ENCODE measurements around the gene NHSL2. TPM values are rescaled to one million over a fixed set of nuclear protein-coding genes. Genes with fewer than 3 reads are reported as not detected.
"Not testable (repeated sequence)": the region's sequence is repeated elsewhere in the genome, so short reads cannot be mapped to it uniquely, and the experiment has no call there.

Gene NHSL2
- polyA plus RNA-seq, 1 donor: 8.2 TPM

DNA sequence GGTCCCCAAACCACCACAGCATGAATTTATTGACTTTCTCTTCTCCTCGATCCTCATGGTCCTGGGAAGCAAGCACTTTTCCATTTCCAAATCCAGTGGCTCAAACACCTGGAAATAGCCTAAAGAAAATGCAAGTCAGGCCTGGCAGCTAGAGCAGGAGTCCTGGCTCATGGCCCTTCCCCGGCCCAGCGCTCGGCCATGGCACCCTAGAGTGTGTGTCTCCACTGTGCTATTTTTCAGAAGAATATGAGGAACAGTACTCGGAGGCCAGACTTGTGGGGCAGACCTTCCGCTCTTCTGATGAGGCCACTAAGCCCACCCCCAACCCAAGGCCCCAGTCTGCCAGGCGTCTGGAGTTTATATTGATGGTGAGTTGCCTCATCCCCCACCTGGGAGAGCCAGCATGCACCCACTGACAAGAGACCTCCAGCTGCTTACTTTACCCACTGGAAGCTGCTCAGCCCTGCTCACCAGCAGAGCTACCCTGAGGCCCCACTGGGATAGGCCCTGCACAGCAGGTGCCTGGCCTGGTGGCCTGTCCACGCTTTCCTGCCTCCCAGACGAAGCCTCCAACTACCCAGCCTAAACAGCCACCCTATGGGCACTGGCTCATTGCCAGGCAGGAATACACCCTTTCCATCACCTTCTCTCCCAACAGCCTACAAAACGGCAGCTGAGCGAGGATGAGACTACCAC is 223.4 kb downstream of the NHSL2 start:
- DNase-seq: no peak

DNA sequence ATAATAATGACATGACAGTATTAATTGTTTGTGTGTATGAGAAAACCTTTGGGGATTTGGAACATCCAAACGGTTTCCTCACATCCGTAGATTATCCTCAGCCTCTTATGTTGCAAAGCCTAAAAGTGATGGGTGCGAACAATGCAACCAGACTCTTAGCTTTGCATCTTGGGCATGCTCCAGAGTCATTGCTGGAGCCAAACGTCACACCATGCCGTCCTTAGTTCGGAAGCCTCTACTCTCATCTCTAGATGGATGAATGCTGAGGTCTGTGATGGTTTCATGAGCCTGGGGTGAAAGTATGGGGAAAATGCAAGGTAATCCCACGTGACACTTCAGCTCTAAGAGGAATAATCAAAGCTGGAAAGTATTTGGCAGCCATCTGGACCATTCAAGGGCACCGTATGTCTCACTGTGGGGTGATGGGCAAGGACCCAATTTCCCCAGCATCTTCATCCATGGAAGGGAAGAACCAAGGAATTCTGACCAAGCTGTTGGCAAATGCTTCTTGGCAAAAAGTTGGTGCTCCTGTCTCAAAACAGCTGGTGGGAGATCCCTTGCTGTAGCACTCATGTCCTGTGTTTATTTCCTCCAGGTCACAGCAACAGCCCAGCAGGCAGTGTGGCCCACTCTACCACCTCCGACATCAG is 227.3 kb downstream of the NHSL2 start:
- DNase-seq: no peak

DNA sequence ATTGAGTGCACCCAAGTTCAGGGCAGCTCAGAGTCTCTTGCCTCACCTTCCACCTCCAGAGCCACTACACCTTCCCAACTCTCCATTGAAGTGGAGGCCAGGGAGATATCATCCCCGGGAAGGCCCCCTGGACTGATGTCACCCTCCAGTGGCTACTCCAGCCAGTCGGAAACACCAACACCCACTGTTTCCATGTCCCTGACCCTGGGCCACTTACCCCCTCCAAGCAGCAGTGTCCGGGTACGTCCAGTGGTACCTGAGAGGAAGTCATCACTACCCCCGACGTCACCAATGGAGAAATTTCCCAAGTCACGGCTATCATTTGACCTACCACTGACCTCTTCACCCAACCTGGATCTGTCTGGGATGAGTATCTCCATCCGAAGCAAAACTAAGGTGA is 228.9 kb downstream of the NHSL2 start:
- no peak for DNase-seq

DNA sequence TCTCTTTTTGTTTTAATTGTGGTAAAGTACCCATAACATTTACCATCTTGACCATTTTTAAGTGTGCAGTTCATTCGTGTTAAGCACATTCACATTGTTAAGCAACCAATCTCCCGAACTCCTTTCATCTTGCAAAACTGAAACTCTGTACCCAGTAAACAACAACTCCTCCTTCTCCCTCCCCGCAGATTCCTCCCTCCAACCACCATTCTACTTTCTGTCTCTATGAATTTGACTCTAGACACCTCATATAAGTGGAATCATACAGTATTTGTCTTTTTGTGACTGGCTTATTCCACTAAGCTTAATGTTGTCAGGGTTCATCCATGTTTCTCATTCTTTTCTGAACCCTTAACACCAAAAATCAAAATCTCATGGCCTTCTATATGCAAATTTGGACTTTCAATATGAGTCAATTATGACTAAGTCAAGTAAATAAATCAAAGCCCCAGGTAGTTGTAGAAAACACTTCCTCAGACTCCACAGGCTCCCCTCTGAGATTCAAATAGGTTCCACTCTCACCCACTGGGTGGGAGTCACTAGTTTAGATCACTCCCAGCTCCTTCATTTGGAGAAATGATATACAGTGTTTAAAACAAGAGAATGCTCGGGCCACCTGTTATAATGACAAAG is 230.8 kb downstream of the NHSL2 start:
- no peak for DNase-seq

DNA sequence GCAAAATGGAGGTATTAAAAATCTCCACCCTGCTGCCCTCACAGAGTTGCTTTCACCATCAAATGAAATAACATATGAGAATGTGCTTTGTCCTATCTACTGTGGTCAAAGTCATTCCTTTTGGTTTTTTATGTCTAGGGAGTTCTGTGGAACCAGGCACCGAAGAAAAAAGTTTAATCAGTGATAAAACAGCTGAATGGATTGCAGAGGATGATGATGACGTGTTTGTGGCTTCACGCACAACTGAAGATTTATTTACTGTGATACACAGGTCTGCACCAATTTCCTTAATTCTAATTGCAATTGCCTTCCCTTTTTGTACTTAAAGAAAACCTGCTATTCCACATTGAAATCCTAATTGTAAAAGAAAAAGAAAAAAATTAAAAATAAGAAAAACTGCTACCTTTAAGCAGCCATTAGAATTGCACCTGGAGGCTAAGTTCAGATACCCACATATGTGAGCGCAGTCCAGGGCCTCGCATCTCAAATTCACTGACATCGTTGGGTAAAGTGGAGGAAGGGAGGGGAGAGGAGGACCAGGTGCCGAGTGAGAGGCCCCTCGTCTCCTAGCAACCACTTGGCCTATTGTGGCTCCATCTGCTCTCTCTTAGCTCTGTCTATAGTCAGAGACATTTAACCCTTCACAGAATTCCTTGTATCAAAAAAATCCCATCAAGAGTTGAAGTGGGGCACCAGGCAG is 231.6 kb downstream of the NHSL2 start:
- peak; percentile 67 for DNase-seq

DNA sequence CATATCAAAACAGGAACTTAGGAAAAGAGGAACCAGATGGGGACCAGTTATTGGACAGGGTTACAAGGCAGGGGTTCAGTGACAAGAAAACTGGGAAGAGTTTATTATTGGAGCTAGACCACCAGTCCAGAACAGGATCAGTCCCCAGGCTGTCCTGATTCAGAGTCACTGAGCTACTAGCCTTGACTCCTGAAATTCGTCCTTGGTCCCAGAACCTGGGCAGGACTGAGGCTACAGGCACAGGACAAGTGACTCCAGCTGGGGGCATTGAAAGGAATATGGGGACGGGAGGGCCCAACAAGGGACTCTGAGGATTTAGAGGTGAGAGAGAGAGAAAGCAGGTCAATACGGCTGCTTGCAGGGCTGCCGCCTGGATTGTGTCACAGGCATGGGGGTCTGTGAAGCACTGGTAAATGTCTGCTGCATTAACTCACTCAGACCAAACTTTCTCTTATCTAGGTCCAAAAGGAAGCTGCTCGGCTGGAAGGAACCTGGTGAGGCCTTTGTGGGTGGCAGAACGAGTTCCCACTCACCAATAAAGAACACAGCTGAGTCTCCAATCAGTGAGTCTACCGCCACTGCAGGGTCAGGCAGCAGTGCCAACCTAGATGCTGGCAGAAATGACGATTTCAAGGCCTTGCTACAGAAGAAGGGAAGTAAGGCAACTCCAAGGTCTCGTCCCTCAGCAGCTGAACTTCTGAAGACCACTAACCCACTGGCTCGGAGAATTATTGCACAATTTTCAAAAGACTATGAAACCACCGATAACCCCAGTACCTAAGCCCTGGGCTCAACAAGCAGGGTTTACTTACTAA is 232.4 kb downstream of the NHSL2 start:
- DNase-seq: no peak

DNA sequence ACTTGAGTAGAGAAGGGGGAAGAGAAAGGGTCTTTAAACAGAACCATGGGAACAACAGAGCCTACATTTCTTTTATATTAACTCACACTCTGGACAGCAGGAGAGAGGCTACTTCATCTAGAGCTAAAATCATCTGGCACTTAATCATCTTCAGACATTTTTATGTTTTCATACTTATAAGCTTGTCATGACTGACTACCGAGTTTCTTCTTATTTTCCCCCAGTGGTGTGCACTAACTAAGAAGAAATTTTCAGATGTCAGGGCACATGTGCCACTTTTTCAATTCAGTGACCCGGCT is 232.9 kb downstream of the NHSL2 start:
- DNase-seq: no peak

DNA sequence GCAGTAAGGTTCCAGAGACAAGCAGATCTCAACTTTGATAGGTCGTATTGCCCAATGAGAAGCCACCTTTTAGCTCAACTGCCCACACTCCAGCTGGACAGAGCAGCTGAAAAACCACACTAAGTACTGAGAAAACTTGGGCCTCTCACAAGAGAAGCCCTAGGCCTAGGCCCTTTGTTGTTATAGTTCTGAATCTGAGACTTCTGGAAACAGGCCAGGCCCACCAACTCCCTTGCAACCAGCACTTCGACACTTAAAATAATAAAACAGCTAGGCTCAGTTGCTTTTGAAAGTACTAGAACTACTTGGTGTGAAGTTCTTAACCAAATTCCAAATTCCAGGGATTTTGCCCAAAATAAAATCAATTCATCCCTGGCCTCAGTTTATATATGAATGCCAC is 234.5 kb downstream of the NHSL2 start:
- no peak for DNase-seq

DNA sequence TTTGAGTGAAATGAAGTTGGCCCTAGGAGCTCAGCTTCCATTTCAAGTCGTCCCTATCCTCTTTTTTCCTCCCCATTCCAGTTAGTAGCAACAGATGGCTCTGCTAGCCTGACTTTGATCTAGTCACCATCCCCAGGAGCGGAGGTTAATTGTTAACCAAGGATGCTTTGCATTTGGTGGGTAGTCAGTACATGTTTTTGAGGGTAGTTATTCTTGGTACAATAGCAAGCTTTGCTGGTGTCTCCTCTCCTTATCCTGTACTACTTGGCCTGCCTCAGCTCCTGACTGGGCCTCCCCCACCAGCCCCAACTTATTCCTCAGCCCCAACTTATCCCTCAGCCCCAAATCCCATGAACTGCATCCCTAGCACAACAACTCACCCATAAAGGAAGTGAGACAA is 235.9 kb downstream of the NHSL2 start:
- DNase-seq: no peak

DNA sequence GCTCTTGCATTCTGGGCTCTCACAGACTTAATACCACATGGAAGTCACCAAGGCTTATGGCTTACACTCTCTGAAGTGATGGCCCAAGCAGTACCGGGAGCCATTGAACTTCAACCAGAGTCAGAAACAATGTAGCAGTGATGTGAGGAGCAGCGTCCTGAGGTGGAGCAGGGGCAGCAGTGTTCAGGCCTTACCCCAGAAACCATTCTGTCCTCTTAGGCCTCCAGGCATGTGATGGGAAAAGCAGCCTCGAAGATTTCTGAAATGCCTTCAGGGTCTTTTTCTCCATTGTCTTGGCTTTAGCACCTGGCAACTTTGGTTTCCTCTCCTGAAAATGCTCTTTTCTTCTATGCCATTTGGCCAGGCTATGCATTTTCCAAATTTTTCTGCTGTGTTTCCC is 248.1 kb downstream of the NHSL2 start:
- DNase-seq: no peak

DNA sequence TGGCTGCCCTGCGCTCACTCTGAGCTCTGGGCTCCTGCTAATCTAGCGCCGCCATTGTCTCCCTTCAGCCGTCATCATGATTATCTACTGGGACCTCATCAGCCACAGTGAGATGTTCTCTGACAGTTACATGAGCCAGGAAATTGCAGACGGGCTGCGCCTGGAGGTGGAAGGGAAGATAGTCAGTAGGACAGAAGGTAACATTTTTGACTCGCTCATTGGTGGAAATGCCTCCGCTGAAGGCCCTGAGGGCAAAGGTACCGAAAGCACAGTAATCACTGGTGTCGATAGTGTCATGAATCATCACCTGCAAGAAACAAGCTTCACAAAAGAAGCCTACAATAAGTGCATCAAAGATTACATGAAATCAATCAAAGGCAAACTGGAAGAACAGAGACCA is 249.1 kb downstream of the NHSL2 start:
- DNase-seq: no peak

DNA sequence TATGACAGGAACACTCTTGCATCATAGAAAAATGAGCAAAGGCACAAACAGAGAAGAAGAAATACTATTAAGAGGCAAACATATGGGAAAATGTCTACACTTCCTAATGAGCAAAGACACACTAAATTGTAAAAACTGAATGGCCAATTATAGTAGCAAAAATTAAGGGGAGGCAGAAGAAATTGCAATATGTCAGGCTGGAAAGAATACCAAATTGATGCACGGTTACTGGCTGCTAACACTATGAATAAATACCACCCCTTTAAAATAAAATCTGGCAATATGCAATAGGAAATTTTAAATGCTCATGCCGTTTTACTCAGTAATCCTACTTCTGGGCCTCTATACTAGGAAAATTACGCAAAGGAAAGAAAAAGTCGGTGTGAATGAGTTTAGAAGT is 254.9 kb downstream of the NHSL2 start:
- DNase-seq: no peak

DNA sequence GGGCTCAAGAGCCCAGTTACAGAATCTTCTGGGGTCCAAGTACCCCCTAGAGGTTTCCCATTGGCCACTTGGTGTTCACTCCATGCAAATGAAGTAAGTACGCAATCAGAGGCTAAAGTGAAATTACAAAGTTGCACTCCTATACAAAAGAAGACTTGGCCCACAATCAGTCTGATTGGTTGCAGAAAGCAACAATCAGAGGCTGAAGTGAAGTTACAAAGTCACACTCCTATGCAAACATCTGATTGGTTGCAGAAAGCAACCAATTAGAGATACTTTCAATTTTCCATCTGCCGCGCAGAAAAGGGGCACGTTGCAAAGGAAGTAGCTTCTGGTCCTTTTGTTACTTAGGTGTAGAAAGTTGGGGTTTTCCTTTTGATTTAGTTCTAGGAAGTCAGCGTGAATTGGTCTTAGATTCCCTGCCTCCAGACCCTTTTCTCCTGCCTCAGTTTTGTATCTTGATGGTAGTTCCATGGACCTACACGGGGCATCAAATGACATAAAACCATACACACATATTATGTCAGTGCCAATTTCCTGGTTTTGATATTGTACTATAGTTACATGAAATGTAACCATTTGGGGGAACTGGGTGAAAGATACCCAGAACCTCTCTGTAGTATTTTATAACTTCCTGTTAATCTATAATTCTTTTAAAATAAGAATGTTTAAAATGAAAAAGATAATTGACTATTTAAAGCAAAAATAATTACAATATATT is 258.5 kb downstream of the NHSL2 start:
- DNase-seq: no peak

DNA sequence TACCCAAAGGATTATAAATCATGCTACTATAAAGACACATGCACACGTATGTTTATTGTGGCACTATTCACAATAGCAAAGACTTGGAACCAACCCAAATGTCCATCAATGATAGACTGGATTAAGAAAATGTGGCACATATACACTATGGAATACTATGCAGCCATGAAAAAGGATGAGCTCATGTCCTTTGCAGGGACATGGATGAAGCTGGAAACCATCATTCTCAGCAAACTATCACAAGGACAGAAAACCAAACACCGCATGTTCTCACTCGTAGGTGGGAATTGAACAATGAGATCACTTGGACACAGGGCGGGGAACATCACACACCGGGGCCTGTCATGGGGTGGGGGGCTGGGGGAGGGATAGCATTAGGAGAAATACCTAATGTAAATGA is 265.6 kb downstream of the NHSL2 start:
- not testable (repeated sequence) for DNase-seq

DNA sequence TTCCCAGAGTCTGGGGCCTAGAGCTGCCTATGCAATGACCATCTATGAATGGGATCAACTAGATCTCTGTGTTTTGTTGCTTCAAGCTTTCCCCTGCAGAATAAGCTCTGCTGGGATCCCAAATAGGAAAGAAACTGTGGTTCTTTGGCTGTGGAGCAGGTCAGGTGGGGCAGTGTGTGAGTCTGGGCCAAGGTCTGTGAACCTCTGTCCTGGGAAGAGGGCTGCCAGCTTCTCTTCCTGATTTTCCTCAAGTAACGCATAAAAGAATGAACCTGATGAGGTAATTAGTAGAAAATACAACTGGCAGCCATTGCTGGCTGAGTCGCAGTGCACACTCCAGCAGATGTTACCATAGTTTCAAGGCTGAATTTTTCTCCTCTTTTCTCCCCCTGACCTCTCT is 266.3 kb downstream of the NHSL2 start:
- peak; percentile 33 for DNase-seq

DNA sequence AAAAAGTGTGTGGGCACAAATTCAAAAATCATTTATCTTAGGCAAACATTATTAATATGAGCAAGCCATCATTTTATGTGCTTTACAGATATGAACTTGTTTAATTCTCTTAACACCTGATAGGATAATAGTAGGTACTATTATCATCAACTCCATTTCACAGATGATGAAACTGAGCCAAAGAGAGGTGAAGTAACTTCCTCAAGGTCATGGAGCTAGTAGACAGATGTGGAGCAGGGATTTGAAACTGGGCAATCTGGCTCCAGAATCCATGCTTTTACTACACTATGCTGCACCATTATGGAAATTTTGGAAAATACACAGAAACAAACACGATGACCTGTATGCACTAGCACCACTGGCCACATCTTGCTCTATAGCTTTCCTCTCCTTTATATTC is 269.9 kb downstream of the NHSL2 start:
- no peak for DNase-seq

DNA sequence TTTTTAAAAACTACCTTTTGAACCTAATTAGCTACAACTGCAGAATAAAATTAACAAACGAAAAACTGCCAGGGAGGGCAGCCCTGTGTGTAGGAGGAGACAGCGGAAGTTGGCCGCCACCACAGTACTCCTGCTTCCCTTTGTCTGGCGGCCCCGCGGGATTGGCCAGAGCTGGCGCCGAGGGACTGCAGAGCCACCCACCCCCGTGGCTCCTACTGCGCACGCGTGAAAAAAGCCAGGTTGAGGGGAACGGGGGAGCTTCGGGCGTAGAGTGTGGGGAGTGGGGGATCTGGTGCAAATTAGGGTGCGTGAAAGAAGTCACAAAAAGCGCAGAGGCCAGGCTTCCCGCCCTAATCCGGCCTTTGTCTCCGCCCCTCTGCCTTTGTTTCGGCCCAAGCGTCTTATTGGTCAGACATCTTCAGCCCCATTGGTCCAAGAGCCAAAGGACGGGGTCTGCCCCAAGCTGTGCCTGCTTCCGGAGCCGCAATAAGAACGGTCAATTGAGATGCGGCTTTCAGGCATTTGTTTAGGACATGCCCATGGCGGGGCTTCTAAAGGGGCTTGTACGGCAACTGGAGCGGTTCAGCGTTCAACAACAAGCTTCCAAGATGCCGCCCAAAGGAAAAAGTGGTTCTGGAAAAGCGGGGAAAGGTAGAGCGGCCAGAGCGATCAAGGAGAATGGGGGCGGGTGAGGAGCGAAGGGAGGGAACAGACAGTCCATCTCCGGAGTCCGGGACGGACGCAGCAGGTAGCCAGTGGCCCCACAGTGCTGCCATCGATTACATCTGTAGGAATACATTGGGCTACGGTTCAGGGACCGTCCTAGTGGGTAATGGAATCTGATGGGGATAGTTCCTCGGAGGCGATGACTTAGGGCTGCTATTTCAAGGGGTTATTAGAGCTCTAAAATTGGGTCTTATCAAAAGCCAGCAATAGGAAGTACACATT is 270.8 kb downstream of the NHSL2 start, which contains the start of gene PIN4:
PIN4 (plus strand) TSS at position 580 of the 948 bp plus-strand sequence; CDS start at position 609, 29 bp downstream.
- peak; percentile 93 for DNase-seq

DNA sequence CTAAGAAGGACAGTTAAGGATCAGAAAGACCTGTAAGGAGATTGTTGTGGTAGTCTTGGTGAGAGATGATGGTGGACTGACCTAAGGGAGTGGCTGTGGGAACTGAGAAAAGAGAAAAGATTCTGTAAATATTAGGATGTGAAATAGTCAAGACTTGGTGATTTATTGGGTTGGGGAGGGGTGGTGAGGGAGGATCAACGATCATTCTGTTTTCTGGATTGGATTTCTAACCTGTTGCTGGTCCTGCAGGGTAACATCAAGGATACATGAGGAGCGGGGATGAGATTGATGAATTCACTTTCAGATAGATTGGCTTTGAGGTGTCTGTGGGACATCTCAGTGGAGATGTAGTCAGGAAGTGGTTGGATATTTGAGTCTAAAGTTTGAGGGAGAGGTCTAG is 272.3 kb downstream of the NHSL2 start:
- DNase-seq: no peak

DNA sequence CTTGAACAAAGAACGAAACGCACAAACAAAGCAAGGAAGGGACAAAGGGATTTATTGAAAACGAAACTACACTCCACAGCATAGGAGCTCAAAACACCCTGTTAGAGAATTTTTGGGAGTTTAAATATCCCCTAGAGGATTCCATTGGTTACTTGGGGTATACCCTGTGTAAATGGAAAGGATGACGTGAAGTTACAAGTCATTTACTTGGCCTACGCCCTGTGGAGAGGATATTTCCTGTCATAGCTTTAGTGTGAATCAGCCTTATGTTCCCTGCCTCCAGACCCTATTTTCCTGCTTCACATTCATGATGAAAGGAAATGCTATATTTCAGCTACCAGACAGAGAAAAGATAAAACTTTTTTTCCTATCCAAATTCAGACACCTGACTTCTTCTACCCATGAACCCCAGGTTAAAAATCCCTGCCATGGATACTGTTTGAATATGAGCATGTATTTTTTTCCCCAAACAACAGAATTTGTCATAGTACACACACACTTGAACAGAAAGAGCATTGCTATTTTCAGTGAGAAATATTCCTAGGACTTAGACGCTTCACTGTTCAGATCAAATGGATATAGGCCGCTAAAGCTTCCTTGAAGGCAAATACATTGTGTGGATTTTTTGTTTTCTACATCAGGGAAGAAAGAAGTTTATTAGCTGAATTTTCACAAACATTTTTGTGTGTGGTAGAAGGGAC is 291.3 kb downstream of the NHSL2 start:
- DNase-seq: no peak
